GM23338 (cell line): ENCODE measurements around the gene SOX11. TPM values are rescaled to one million over a fixed set of nuclear protein-coding genes. Genes with fewer than 3 reads are reported as not detected.
A peak's percentile ranks its signal among the peaks of the same experiment; 100 is the strongest.

ENCODE experiments used
- ATAC-seq: fragments of 200-7000 bp; cut with Tn5 transposase; 3 replicates; pipeline ENCODE4 v1.9.1; 2020
- DNase-seq: peaks from one replicate; pipeline ENCODE4 v3.0.0-alpha.2; 2015; ENCODE audit warnings: low spot score
- H2AFZ ChIP-seq: fragments of 200-600 bp; sonication (generic); 2 replicates; pipeline ENCODE4 v1.8.0; 2016; ENCODE audit warnings: antibody characterized with exemption, mild to moderate bottlenecking, moderate library complexity
- H3F3A ChIP-seq: fragments of 200-600 bp; sonication (generic); replicated peaks from 2 replicates; pipeline ENCODE4 v1.8.0; 2017; ENCODE audit warnings: antibody characterized with exemption, mixed run types, low read depth
- H3K27ac ChIP-seq: fragments of 200-600 bp; sonication (generic); 2 replicates; pipeline ENCODE4 v1.6.1; 2016; ENCODE audit warnings: low read depth
- H3K27me3 ChIP-seq: fragments of 200-600 bp; sonication (generic); 2 replicates; pipeline ENCODE4 v1.8.0; 2016; ENCODE audit warnings: mild to moderate bottlenecking, mixed run types, moderate library complexity; ENCODE audit not compliant: insufficient read depth
- H3K36me3 ChIP-seq: fragments of 200-600 bp; sonication (generic); 2 replicates; pipeline ENCODE4 v1.8.0; 2016; ENCODE audit warnings: mild to moderate bottlenecking; ENCODE audit not compliant: insufficient read depth
- H3K4me1 ChIP-seq: fragments of 200-600 bp; sonication (generic); 2 replicates; pipeline ENCODE4 v1.8.0; 2016; ENCODE audit warnings: mild to moderate bottlenecking, moderate library complexity; ENCODE audit not compliant: insufficient read depth
- H3K4me2 ChIP-seq: fragments of 200-600 bp; sonication (generic); 2 replicates; pipeline ENCODE4 v1.7.1; 2017; ENCODE audit warnings: mixed run types
- H3K4me3 ChIP-seq: fragments of 200-600 bp; sonication (generic); 2 replicates; pipeline ENCODE4 v1.6.1; 2016; ENCODE audit warnings: mixed run types
- H3K79me2 ChIP-seq: fragments of 200-600 bp; sonication (generic); replicated peaks from 2 replicates; pipeline ENCODE4 v1.8.0; 2017; ENCODE audit warnings: mild to moderate bottlenecking; ENCODE audit not compliant: insufficient read depth
- H3K9me2 ChIP-seq: fragments of 200-600 bp; sonication (generic); 2 replicates; pipeline ENCODE4 v1.8.0; 2017; ENCODE audit not compliant: insufficient read depth
- H4K20me1 ChIP-seq: fragments of 200-600 bp; sonication (generic); replicated peaks from 2 replicates; pipeline ENCODE4 v1.8.0; 2017; ENCODE audit warnings: mild to moderate bottlenecking; ENCODE audit not compliant: insufficient read depth
- H3K27ac Mint-ChIP-seq: 2 replicates; pipeline ENCODE4 v1.8.0; 2020; ENCODE audit warnings: inconsistent platforms, mild to moderate bottlenecking, moderate library complexity, mixed read lengths
- H3K27me3 Mint-ChIP-seq: 3 replicates; pipeline ENCODE4 v1.8.0; 2022; ENCODE audit warnings: low read depth, mild to moderate bottlenecking, moderate library complexity, mixed read lengths, inconsistent platforms; ENCODE audit not compliant: insufficient read depth, poor library complexity
- H3K36me3 Mint-ChIP-seq: 3 replicates; pipeline ENCODE4 v1.8.0; 2021; ENCODE audit warnings: low read depth, mild to moderate bottlenecking, inconsistent platforms, moderate library complexity, mixed read lengths
- H3K4me1 Mint-ChIP-seq: 3 replicates; pipeline ENCODE4 v1.8.0; 2020; ENCODE audit warnings: mild to moderate bottlenecking, inconsistent platforms, mixed read lengths
- H3K4me3 Mint-ChIP-seq: 3 replicates; pipeline ENCODE4 v1.8.0; 2021; ENCODE audit warnings: moderate library complexity, mild to moderate bottlenecking, inconsistent platforms, mixed read lengths
- H3K9me3 Mint-ChIP-seq: 3 replicates; pipeline ENCODE4 v1.8.0; 2020; ENCODE audit warnings: moderate library complexity, mild to moderate bottlenecking, inconsistent platforms, mixed read lengths
- ETS1 ChIP-seq: IDR thresholded peaks from 2 replicates; pipeline ENCODE4 v1.6.1; 2016; ENCODE audit warnings: antibody characterized with exemption
- EZH2 ChIP-seq: fragments of 200-600 bp; sonication (generic); IDR thresholded peaks from one replicate; pipeline ENCODE4 v1.8.0; 2017; ENCODE audit warnings: antibody characterized with exemption, mild to moderate bottlenecking, low read depth; ENCODE audit not compliant: unreplicated experiment
- EZH2phosphoT487 ChIP-seq: fragments of 200-600 bp; sonication (generic); IDR thresholded peaks from one replicate; pipeline ENCODE4 v1.8.1; 2018; ENCODE audit warnings: antibody characterized with exemption; ENCODE audit not compliant: unreplicated experiment
- JUNB ChIP-seq: IDR thresholded peaks from one replicate; pipeline ENCODE4 v1.6.1; 2016; ENCODE audit warnings: antibody characterized with exemption; ENCODE audit not compliant: unreplicated experiment
- NANOG ChIP-seq: IDR thresholded peaks from 2 replicates; pipeline ENCODE4 v1.6.1; 2016; ENCODE audit warnings: antibody characterized with exemption, borderline replicate concordance
- STAT1 ChIP-seq: IDR thresholded peaks from one replicate; pipeline ENCODE4 v1.6.1; 2016; ENCODE audit warnings: antibody characterized with exemption; ENCODE audit not compliant: unreplicated experiment
- ZNF114 ChIP-seq: fragments of 250-450 bp; sonication (Bioruptor Pico); IDR thresholded peaks from 2 replicates; pipeline ENCODE4 v1.5.0; 2020; ENCODE audit warnings: mild to moderate bottlenecking, moderate library complexity
- ZNF331 ChIP-seq: fragments of 250-450 bp; sonication (Bioruptor Pico); IDR thresholded peaks from 2 replicates; pipeline ENCODE4 v1.5.0; 2020; ENCODE audit warnings: low read depth, mild to moderate bottlenecking, moderate library complexity
- polyA plus RNA-seq: library from polyadenylated mRNA; unstranded; fragments of >200 nt; fragmentation: Nextera tagmentation; extraction: Ambion mirVana; gene quantifications from 2 replicates; pipeline ENCODE4 v1.2.1, GENCODE V29; 2016
- total RNA-seq: library from RNA; depleted of rRNA; stranded (reverse); fragments of >200 nt; shearing (Covaris generic); gene quantifications from 2 replicates; pipeline ENCODE4 v1.2.3, GENCODE V29; 2014
- TF ChIP-seq, protein P1 (sequence below), 2 experiments: fragments of 200-600 bp in 1 of 2; sonication (generic) in 1 of 2; conservative IDR thresholded peaks; 2 replicates each; pipeline versions ENCODE4 v1.5.1 to v1.6.1; 2016 to 2017; ENCODE audit warnings: antibody characterized with exemption in 2 of 2, low read depth in 2 of 2, mild to moderate bottlenecking in 2 of 2, moderate library complexity in 1 of 2
- TF ChIP-seq, protein P2 (sequence below): IDR thresholded peaks from one replicate; pipeline ENCODE4 v1.6.1; 2018; ENCODE audit warnings: antibody characterized with exemption; ENCODE audit not compliant: unreplicated experiment

Gene SOX11
- total and polyA plus RNA-seq, 2 experiments from 2014 or later = 26.5 to 33.2 TPM

GRCh38 chr2:5703166-5703565, 11.0 kb downstream of the SOX11 start:
- Mint-ChIP-seq H3K36me3 (peaks cover 16% of the 10 kb centered on the region), H3K27ac (peak overlapping the region; percentile 21; the same call in 1 of the 2 replicates), H3K27me3 (peaks cover 6% of the 10 kb centered on the region), H3K4me3 (no peak overlapping the region), H3K4me1 (peaks cover 48% of the 10 kb centered on the region), H3K9me3 (no peaks in the 10 kb centered on the region; the same call in 2 of the 3 replicates)
- no peak for TF ChIP-seq EZH2phosphoT487
- no peak for TF ChIP-seq EZH2
- no peak for TF ChIP-seq NANOG
- no peak for TF ChIP-seq STAT1
- TF ChIP-seq ZNF331 = no peak
- TF ChIP-seq, protein P1, sequence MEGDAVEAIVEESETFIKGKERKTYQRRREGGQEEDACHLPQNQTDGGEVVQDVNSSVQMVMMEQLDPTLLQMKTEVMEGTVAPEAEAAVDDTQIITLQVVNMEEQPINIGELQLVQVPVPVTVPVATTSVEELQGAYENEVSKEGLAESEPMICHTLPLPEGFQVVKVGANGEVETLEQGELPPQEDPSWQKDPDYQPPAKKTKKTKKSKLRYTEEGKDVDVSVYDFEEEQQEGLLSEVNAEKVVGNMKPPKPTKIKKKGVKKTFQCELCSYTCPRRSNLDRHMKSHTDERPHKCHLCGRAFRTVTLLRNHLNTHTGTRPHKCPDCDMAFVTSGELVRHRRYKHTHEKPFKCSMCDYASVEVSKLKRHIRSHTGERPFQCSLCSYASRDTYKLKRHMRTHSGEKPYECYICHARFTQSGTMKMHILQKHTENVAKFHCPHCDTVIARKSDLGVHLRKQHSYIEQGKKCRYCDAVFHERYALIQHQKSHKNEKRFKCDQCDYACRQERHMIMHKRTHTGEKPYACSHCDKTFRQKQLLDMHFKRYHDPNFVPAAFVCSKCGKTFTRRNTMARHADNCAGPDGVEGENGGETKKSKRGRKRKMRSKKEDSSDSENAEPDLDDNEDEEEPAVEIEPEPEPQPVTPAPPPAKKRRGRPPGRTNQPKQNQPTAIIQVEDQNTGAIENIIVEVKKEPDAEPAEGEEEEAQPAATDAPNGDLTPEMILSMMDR (conservative IDR thresholded peaks at IDR 0.05; ENCODE audit: low read depth in 2 of 2) = no peak
- no peak for TF ChIP-seq ETS1
- no peak for TF ChIP-seq JUNB
- TF ChIP-seq ZNF114 = no peak
- ATAC-seq = peak; percentile 41
- H2AFZ ChIP-seq = no peak overlapping the region
- H4K20me1 ChIP-seq = no peaks in the 10 kb centered on the region
- no peak overlapping the region for H3K4me3 ChIP-seq
- no peak overlapping the region for H3K4me2 ChIP-seq
- no peaks in the 10 kb centered on the region for H3K27me3 ChIP-seq
- H3F3A ChIP-seq = no peaks in the 10 kb centered on the region
- H3K9me2 ChIP-seq = 0 out of 2 replicates have a peak, but pooled peaks cover 4% of the 10 kb centered on the region
- peaks cover 24% of the 10 kb centered on the region for H3K4me1 ChIP-seq
- H3K27ac ChIP-seq = no peak overlapping the region
- H3K79me2 ChIP-seq = peaks cover 23% of the 10 kb centered on the region; the same call in 1 of the 2 replicates
- DNase-seq = no peak
- no peaks in the 10 kb centered on the region for H3K36me3 ChIP-seq

DNA sequence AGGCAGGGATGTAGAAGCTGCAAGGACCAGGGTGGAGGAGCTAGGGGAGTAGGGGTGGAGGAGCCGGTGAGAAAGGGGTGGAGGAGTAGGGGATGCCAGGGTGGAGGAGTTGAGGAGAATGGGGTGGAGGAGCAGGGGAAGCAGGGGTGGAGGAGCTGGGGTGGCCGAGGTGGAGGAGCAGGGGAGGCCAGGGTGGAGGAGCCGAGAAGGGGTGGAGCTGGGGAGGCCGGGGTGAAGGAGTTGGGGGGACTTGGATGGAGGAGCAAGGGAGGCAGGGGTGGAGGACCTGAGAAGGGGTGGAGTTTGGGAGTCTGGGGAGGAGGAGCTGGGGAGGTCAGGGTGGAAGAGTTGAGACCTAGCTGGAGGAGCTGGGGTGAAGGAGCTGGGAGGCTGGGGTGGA, 13.3 kb downstream of the SOX11 start:
- H3K36me3 ChIP-seq = no peaks in the 10 kb centered on the region
- H3K79me2 ChIP-seq = peaks cover 8% of the 10 kb centered on the region; the same call in 1 of the 2 replicates
- H3K9me2 ChIP-seq = 0 out of 2 replicates have a peak, but pooled peaks cover 4% of the 10 kb centered on the region
- no peak overlapping the region for H3K4me2 ChIP-seq
- no peaks in the 10 kb centered on the region for H4K20me1 ChIP-seq
- H3K27ac ChIP-seq = no peak overlapping the region
- H3K27me3 ChIP-seq = no peaks in the 10 kb centered on the region
- ATAC-seq (no peak), DNase-seq (no peak)
- H3K4me3 ChIP-seq = no peak overlapping the region
- no peak overlapping the region for H2AFZ ChIP-seq
- H3K4me1 ChIP-seq = peaks cover 5% of the 10 kb centered on the region; the same call in 1 of the 2 replicates
- H3K27ac Mint-ChIP-seq = no peak overlapping the region
- H3F3A ChIP-seq = no peaks in the 10 kb centered on the region
- no peak overlapping the region for H3K4me3 Mint-ChIP-seq
- no peaks in the 10 kb centered on the region; the same call in 2 of the 3 replicates for H3K9me3 Mint-ChIP-seq
- peaks cover 3% of the 10 kb centered on the region for H3K27me3 Mint-ChIP-seq
- H3K36me3 Mint-ChIP-seq = peaks cover 16% of the 10 kb centered on the region
- peaks cover 29% of the 10 kb centered on the region for H3K4me1 Mint-ChIP-seq
- TF ChIP-seq ZNF114 = no peak
- no peak for TF ChIP-seq ETS1
- TF ChIP-seq EZH2phosphoT487 = no peak
- no peak for TF ChIP-seq EZH2
- TF ChIP-seq, protein P2, sequence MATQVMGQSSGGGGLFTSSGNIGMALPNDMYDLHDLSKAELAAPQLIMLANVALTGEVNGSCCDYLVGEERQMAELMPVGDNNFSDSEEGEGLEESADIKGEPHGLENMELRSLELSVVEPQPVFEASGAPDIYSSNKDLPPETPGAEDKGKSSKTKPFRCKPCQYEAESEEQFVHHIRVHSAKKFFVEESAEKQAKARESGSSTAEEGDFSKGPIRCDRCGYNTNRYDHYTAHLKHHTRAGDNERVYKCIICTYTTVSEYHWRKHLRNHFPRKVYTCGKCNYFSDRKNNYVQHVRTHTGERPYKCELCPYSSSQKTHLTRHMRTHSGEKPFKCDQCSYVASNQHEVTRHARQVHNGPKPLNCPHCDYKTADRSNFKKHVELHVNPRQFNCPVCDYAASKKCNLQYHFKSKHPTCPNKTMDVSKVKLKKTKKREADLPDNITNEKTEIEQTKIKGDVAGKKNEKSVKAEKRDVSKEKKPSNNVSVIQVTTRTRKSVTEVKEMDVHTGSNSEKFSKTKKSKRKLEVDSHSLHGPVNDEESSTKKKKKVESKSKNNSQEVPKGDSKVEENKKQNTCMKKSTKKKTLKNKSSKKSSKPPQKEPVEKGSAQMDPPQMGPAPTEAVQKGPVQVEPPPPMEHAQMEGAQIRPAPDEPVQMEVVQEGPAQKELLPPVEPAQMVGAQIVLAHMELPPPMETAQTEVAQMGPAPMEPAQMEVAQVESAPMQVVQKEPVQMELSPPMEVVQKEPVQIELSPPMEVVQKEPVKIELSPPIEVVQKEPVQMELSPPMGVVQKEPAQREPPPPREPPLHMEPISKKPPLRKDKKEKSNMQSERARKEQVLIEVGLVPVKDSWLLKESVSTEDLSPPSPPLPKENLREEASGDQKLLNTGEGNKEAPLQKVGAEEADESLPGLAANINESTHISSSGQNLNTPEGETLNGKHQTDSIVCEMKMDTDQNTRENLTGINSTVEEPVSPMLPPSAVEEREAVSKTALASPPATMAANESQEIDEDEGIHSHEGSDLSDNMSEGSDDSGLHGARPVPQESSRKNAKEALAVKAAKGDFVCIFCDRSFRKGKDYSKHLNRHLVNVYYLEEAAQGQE = no peak
- no peak for TF ChIP-seq JUNB
